Subcutaneous adipose tissue (tissue), 4 donors: ENCODE data around the gene PANX1. TPM values are rescaled to one million over a fixed set of nuclear protein-coding genes. Genes with fewer than 3 reads are reported as not detected.

ENCODE experiments used
- total RNA-seq, 4 donors: library from RNA; depleted of rRNA; stranded (reverse); fragments of >200 nt; gene quantifications; one replicate each; pipeline ENCODE4 v1.1.0, GENCODE V29; 2016
- TF ChIP-seq, protein P1 (sequence below): fragments of 450-650 bp; IDR thresholded peaks from one replicate; pipeline ENCODE4 v1.5.1; 2016; ENCODE audit warnings: low read depth, mild to moderate bottlenecking, control low read depth, antibody characterized with exemption, moderate library complexity

PANX1 gene
- total RNA-seq, 4 donors from 2014 or later: 8.9 to 20.3 (median 19.6) TPM

DNA sequence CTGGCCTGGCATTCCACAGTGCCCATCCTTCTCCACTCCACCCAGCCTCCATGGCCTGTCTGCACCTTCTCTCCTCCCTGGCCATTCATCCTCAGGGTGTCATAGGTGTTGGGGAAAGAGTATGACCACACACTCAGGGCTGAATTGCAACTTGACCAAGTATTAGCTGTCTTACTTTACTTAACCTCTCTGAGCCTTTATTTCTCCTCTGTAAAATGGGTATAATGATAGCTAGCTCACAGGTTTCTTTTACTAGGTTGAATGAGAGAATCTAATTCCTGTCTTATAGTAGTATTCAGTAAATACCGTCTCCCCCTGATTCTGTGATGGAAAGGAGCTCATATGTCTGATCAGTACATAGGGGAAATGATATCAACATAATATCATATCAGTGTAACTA is 16.0 kb downstream of the PANX1 start:
- TF ChIP-seq, protein P1, sequence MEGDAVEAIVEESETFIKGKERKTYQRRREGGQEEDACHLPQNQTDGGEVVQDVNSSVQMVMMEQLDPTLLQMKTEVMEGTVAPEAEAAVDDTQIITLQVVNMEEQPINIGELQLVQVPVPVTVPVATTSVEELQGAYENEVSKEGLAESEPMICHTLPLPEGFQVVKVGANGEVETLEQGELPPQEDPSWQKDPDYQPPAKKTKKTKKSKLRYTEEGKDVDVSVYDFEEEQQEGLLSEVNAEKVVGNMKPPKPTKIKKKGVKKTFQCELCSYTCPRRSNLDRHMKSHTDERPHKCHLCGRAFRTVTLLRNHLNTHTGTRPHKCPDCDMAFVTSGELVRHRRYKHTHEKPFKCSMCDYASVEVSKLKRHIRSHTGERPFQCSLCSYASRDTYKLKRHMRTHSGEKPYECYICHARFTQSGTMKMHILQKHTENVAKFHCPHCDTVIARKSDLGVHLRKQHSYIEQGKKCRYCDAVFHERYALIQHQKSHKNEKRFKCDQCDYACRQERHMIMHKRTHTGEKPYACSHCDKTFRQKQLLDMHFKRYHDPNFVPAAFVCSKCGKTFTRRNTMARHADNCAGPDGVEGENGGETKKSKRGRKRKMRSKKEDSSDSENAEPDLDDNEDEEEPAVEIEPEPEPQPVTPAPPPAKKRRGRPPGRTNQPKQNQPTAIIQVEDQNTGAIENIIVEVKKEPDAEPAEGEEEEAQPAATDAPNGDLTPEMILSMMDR: no peak

DNA sequence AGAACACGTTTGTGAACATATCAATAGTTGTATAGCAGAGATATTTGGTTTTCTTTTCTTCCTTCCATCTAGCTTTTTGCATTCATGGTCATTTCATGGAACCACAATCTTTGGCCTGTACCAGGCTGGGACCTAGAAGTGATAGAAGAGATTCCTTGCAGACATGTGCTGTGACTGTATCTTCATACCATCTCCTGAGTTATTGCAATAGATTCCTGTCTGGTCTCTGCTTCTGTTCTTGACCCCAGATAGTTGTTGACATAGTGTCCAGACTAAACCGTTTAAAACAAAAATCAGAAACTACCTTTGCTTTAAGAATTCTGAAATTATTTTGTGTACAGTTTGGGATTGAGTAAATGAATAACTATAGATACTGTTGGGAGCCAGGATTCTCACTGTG is 16.8 kb downstream of the PANX1 start:
- TF ChIP-seq, protein P1: no peak

DNA sequence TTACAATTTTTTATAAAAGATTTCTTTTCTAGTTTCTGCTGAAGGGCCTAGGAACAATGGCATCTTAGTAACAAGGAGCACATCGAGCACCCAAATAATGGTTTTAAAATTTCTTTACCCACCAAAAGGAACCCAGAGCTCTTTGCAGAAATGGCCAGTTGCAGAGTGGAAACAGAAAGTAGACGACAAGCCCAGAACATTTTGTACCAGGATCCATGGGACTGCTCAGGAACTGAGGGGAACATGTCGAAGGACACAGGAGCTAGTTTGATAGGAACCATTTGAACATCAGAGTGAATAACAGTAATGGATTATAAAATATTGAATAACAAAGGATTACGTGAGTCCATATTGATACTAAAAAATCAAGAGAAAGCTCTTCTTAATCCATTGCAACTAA is 17.3 kb downstream of the PANX1 start:
- TF ChIP-seq, protein P1: no peak

DNA sequence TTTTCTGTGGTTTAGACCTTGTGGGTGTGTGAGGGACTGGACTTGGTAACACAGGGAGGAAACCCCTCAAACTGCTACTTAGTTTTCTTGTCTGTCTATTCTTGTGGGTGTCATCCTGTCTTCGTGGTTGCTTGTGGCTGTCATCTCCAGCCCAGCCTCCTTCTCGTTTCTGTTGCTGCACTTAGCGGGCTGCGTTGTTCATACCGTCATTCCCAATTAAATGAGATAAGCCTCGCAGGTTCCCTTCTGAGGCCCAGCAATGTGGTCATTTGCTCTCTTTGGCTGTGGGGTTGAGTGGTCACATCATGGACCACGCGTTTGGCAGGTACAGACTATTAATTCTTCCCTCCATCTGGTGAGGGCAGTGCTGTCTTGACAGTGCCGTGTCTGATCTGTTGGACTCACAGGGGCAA is 18.8 kb downstream of the PANX1 start:
- TF ChIP-seq, protein P1: no peak

DNA sequence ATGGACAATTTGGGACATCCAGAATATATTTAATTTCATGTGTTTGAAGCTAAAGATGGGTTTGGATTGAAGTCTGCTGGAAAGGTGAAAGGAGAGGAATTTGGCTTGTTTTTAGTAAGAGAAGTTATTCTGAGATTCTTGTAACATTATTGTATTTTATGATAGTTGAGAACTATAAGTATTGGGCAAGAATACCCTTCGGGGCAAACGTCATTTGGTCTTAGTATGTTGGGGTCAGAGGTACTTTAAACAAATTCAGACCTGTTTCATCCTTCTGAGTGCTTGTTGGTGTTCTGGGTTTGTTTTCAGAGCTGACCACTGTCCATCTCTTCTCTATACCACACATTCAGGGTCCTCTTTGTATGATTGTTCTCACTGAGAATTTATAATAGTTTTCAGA is 19.5 kb downstream of the PANX1 start:
- TF ChIP-seq, protein P1: no peak

DNA sequence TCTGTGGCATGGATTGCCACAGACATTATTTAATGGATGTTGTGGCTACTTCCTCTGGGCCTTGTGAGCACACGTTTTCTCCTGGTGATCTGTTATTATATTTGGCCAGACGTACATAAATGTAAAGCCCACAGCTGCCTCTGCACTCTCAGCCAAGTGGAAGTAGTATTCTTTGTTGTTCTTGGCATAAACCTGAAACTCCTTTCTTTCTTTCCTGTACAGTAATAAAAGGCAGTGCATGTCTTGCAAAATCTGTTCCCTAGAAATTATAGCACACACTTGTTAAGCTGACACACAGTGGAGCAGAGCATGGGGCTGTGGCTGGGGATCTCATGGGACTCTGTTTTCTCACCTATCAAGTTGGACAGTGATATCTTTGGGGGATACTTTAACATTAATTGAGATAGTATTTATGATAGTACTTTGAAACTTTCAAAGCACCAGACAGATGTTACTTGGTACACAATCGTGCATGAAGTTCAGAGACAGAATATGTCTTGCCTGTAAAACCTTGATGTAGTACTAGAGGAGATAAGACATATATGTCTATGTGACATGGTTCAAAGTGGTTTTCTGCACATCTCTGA is 20.9 kb downstream of the PANX1 start:
- TF ChIP-seq, protein P1: no peak

DNA sequence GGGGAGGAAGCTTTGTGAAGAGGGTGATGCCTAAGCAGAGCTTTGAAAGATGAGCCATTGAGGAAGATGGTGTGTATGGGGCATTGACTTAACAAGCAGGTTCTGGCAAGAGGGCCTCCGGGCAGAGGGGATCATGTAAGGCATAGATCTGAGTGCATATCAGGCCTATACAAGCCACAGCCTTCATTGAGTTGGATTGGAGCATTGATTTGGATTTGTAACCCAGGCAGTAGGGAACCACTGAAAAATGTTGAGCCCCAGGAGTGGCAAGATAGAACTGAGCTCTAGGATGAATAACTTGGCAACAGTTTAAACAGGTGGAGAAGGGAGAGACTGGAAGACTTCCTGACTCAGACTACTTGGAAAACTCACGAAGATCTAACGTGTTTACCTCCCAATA is 21.4 kb downstream of the PANX1 start:
- TF ChIP-seq, protein P1: no peak
